IMR-90 (cell line): Measurements from ENCODE around the gene RPS25. TPM values are rescaled to one million over a fixed set of nuclear protein-coding genes. Genes with fewer than 3 reads are reported as not detected.

Experiments
- ATAC-seq: fragments of 200-7000 bp; cut with Tn5 transposase; 2 replicates; pipeline ENCODE4 v1.9.1; 2020; ENCODE audit warnings: low read depth, mild to moderate bottlenecking, moderate library complexity
- BruUV-seq: library from RNA; stranded (reverse); fragments of 400-500 nt; replicated peaks from 2 replicates; lab custom pipeline; 2021; lab: Mats Ljungman, UMichigan
- CTCF ChIA-PET: fragments of 300-600 bp; formaldehyde crosslinking; extraction: SDS; loops from one replicate; lab custom pipeline; 2021; ENCODE audit warnings: antibody characterized with exemption; lab: Yijun Ruan, JAX
- POLR2A ChIA-PET: fragments of 300-600 bp; sonication (Branson Sonifier 250); formaldehyde crosslinking; loops from one replicate; lab custom pipeline; 2022; ENCODE audit warnings: antibody characterized with exemption; ENCODE audit not compliant: unreplicated experiment; lab: Charles Lee
- DNase-seq: peaks from one replicate; pipeline ENCODE4 v3.0.0; 2013
- H2AFZ ChIP-seq: replicated peaks from 2 replicates; pipeline ENCODE3; 2013; ENCODE audit warnings: low read length, mild to moderate bottlenecking; ENCODE audit not compliant: poor library complexity
- H2AK5ac ChIP-seq: 2 replicates; pipeline ENCODE4 v1.6.1; 2013; ENCODE audit warnings: low read depth, low read length, inconsistent platforms
- H2AK9ac ChIP-seq: replicated peaks from 2 replicates; pipeline ENCODE3; 2013; ENCODE audit warnings: mild to moderate bottlenecking, low read depth, low read length, moderate library complexity; ENCODE audit not compliant: poor library complexity
- H2BK120ac ChIP-seq: 2 replicates; pipeline ENCODE4 v1.6.1; 2013; ENCODE audit warnings: low read depth, low read length, inconsistent platforms
- H2BK15ac ChIP-seq: 3 replicates; pipeline ENCODE4 v1.6.1; 2013; ENCODE audit warnings: low read depth, low read length, inconsistent platforms
- H2BK20ac ChIP-seq: 2 replicates; pipeline ENCODE4 v1.6.1; 2013; ENCODE audit warnings: low read depth, mild to moderate bottlenecking, inconsistent platforms, low read length, moderate library complexity
- H2BK5ac ChIP-seq: 2 replicates; pipeline ENCODE4 v1.6.1; 2013; ENCODE audit warnings: mild to moderate bottlenecking, low read depth, low read length, inconsistent platforms; ENCODE audit not compliant: poor library complexity, severe bottlenecking
- H3K14ac ChIP-seq: replicated peaks from 2 replicates; pipeline ENCODE4 v1.6.1; 2013; ENCODE audit warnings: low read depth, low read length, inconsistent platforms
- H3K18ac ChIP-seq: 2 replicates; pipeline ENCODE4 v1.6.1; 2013; ENCODE audit warnings: low read depth, low read length, control low read depth
- H3K23ac ChIP-seq: 2 replicates; pipeline ENCODE4 v1.6.1; 2013; ENCODE audit warnings: low read depth, low read length, inconsistent platforms
- H3K27ac ChIP-seq: 2 replicates; pipeline ENCODE4 v1.5.1; 2013; ENCODE audit warnings: mild to moderate bottlenecking, control low read depth, low read length; ENCODE audit not compliant: insufficient read depth
- H3K27me3 ChIP-seq: 2 replicates; pipeline ENCODE4 v1.6.1; 2013; ENCODE audit warnings: low read length; ENCODE audit not compliant: control insufficient read depth, insufficient read depth
- H3K36me3 ChIP-seq: 2 replicates; pipeline ENCODE4 v1.6.1; 2013; ENCODE audit warnings: low read length, mixed read lengths; ENCODE audit not compliant: control insufficient read depth, insufficient read depth
- H3K4ac ChIP-seq: 2 replicates; pipeline ENCODE4 v1.6.1; 2013; ENCODE audit warnings: low read depth, low read length, inconsistent platforms
- H3K4me1 ChIP-seq: 2 replicates; pipeline ENCODE4 v1.6.1; 2013; ENCODE audit warnings: low read length, mixed read lengths; ENCODE audit not compliant: control insufficient read depth, insufficient read depth
- H3K4me2 ChIP-seq: 2 replicates; pipeline ENCODE4 v1.6.1; 2013; ENCODE audit warnings: low read depth, mild to moderate bottlenecking, control low read depth, low read length, moderate library complexity
- H3K4me3 ChIP-seq: 2 replicates; pipeline ENCODE4 v1.5.1; 2013; ENCODE audit warnings: low read depth, mild to moderate bottlenecking, control low read depth, low read length, moderate library complexity; ENCODE audit not compliant: insufficient read depth
- H3K56ac ChIP-seq: 2 replicates; pipeline ENCODE4 v1.6.1; 2013; ENCODE audit warnings: low read length, inconsistent platforms; ENCODE audit not compliant: insufficient read depth; ENCODE audit errors: extremely low read depth
- H3K79me1 ChIP-seq, 2 experiments: 2 replicates each; pipeline ENCODE4 v1.6.1; 2013; ENCODE audit warnings: low read length in 2 of 2, inconsistent platforms in 1 of 2, low read depth in 1 of 2
- H3K9ac ChIP-seq: 2 replicates; pipeline ENCODE4 v1.6.1; 2013; ENCODE audit warnings: low read depth, low read length, control low read depth
- H3K9me1 ChIP-seq: 2 replicates; pipeline ENCODE4 v1.6.1; 2013; ENCODE audit warnings: low read length, inconsistent platforms; ENCODE audit not compliant: insufficient read depth
- H3K9me3 ChIP-seq: 2 replicates; pipeline ENCODE4 v1.6.1; 2013; ENCODE audit warnings: low read length; ENCODE audit not compliant: control insufficient read depth, insufficient read depth
- H4K20me1 ChIP-seq: 2 replicates; pipeline ENCODE4 v1.6.1; 2013; ENCODE audit warnings: low read length, inconsistent platforms; ENCODE audit not compliant: insufficient read depth
- H4K5ac ChIP-seq: 2 replicates; pipeline ENCODE4 v1.6.1; 2013; ENCODE audit warnings: mild to moderate bottlenecking, low read depth, low read length, control low read depth
- H4K8ac ChIP-seq, 2 experiments: 2 replicates each; pipeline ENCODE4 v1.6.1; 2013; ENCODE audit warnings: low read depth in 2 of 2, low read length in 2 of 2, control low read depth in 1 of 2, inconsistent platforms in 1 of 2
- H4K91ac ChIP-seq: 2 replicates; pipeline ENCODE4 v1.6.1; 2013; ENCODE audit warnings: low read depth, low read length, inconsistent platforms; ENCODE audit not compliant: insufficient read depth
- CTCF ChIP-seq: conservative IDR thresholded peaks from 2 replicates; pipeline ENCODE4 v1.5.1; 2012; ENCODE audit warnings: mild to moderate bottlenecking, low read depth, low read length, improper control_type of control experiment
- FOS ChIP-seq: fragments of 150-350 bp; IDR thresholded peaks from 2 replicates; pipeline ENCODE4 v1.6.1; 2016; ENCODE audit warnings: low read depth, low read length
- MAZ ChIP-seq: IDR thresholded peaks from 2 replicates; pipeline ENCODE4 v1.6.1; 2012; ENCODE audit warnings: low read depth, mild to moderate bottlenecking, low read length, improper control_type of control experiment, moderate library complexity, borderline replicate concordance
- NFE2L2 ChIP-seq: fragments of 150-350 bp; IDR thresholded peaks from 2 replicates; pipeline ENCODE4 v1.6.1; 2016; ENCODE audit warnings: low read depth, mild to moderate bottlenecking, low read length
- RAD21 ChIP-seq: IDR thresholded peaks from 2 replicates; pipeline ENCODE4 v1.6.1; 2012; ENCODE audit warnings: low read length, improper control_type of control experiment
- WGBS, 2 experiments: methylation state at CpG; one replicate each; pipeline versions ENCODE4 v1.1.5 to v1.1.7; 2013; ENCODE audit warnings: missing lambda C conversion rate in 2 of 2; ENCODE audit not compliant: insufficient read length in 1 of 2; ENCODE audit errors: extremely low coverage in 2 of 2; 5-methylcytosine and 5-hydroxymethylcytosine counted together
- dilution Hi-C: fragments of 300-500 bp; cut with HindIII; formaldehyde crosslinking; loops from one replicate; pipeline ENCODE4 v1.14.3; 2018; ENCODE audit warnings: low sequenced_read_pairs; ENCODE audit not compliant: unreplicated experiment
- in situ Hi-C: fragments of 300-500 bp; cut with MboI; formaldehyde crosslinking; loops from 3 replicates; pipeline ENCODE4 v1.14.3; 2019; ENCODE audit warnings: low sequenced_read_pairs, inconsistent platforms, mixed read lengths
- intact Hi-C: fragments of 100-400 bp; cut with micrococcal nuclease; formaldehyde crosslinking; loops from 2 replicates; pipeline ENCODE4 v1.10.0; 2022
- polyA plus RNA-seq, 3 experiments: library from polyadenylated mRNA; depleted of rRNA; stranded (reverse); fragments of >200 nt; gene quantifications; 2 replicates each; pipeline ENCODE4 v1.2.3, GENCODE V29; 2012; ENCODE audit warnings: low replicate concordance in 1 of 3
- total RNA-seq: library from RNA; depleted of rRNA; stranded (reverse); fragments of >200 nt; gene quantifications from 2 replicates; pipeline ENCODE4 v1.2.3, GENCODE V29; 2012

RPS25 gene
- total and polyA plus RNA-seq, 2 of the 4 experiments (the other 2 are of a cell fraction) = 727 to 905 TPM

DNA sequence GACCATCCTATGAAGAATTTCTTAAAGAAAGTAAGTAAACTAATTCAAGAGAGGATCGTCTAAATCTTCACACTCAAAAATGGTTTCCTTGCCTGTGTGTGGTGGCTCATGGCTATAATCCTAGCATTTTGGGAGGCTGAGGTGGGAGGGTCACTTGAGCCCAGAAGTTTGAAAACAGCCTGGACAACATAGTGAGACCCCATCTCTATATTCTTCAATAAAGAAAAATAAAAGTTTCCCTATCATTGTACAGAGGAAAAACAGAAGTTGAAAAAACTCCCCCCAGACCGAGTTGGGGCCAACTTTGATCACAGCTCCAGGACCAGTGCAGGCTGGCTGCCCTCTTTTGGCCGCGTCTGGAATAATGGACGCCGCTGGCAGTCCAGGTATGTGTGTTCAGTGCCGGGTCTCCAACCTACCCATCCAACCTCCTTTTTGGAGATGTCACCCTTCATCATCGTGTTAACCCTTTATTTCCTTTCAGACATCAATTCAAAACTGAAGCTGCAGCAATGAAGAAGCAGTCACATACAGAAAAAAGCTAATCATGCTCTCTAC lies 3.0 kb downstream of the RPS25 start:
- ATAC-seq = no peak
- H3K23ac ChIP-seq = no peak overlapping the region
- no peak overlapping the region for H2BK20ac ChIP-seq
- no peak overlapping the region for H2AK9ac ChIP-seq
- in situ Hi-C loops (no loop called here), dilution Hi-C loops (no loop called here), intact Hi-C loops (no loop called here)
- TF ChIP-seq MAZ (no peak), CTCF (0 out of 2 replicates have a peak, but pooled peaks have one; percentile 7), RAD21 (no peak), FOS (no peak), NFE2L2 (no peak)
- H3K4ac ChIP-seq = no peak overlapping the region
- H3K18ac ChIP-seq = no peak overlapping the region
- H3K14ac ChIP-seq = no peak overlapping the region
- ChIA-PET CTCF (no interaction called here), POLR2A (interaction anchor here (0.6 kb wide), 1 partner anchor 456 kb away, joined by 8 read pairs; no protein-coding TSS in a partner anchor)
- no peak overlapping the region for H4K5ac ChIP-seq
- WGBS, 2 experiments = 60% methylated on average over 2 of the region's 8 CpGs; no CpG with 5 or more reads in 1 of the 2 experiments
- H2BK120ac ChIP-seq = no peak overlapping the region
- peaks cover 5% of the 10 kb centered on the region for H3K4me1 ChIP-seq
- no peak overlapping the region for H2AK5ac ChIP-seq
- H3K36me3 ChIP-seq = peaks cover 44% of the 10 kb centered on the region
- H3K9me3 ChIP-seq = no peaks in the 10 kb centered on the region
- no peak overlapping the region for H4K91ac ChIP-seq
- no TSS peak for BruUV-seq
- peaks cover 36% of the 10 kb centered on the region for H4K20me1 ChIP-seq
- H4K8ac ChIP-seq = no peak overlapping the region
- H3K4me3 ChIP-seq = no peak overlapping the region
- H3K27ac ChIP-seq = no peak overlapping the region
- no peak overlapping the region for H2BK15ac ChIP-seq
- DNase-seq = no peak
- peaks cover 15 to 54% of the 10 kb centered on the region in 2 experiments; a peak in 3 of 4 replicates for H3K79me1 ChIP-seq
- no peaks in the 10 kb centered on the region for H3K27me3 ChIP-seq
- no peak overlapping the region for H3K4me2 ChIP-seq
- no peak overlapping the region for H3K9ac ChIP-seq
- peaks cover 3% of the 10 kb centered on the region; the same call in 1 of the 2 replicates for H3K9me1 ChIP-seq
- H2BK5ac ChIP-seq = no peak overlapping the region
- no peak overlapping the region for H2AFZ ChIP-seq
- no peak overlapping the region for H3K56ac ChIP-seq
